ENCODE data around the gene AUTS2.

AUTS2 gene

DNA sequence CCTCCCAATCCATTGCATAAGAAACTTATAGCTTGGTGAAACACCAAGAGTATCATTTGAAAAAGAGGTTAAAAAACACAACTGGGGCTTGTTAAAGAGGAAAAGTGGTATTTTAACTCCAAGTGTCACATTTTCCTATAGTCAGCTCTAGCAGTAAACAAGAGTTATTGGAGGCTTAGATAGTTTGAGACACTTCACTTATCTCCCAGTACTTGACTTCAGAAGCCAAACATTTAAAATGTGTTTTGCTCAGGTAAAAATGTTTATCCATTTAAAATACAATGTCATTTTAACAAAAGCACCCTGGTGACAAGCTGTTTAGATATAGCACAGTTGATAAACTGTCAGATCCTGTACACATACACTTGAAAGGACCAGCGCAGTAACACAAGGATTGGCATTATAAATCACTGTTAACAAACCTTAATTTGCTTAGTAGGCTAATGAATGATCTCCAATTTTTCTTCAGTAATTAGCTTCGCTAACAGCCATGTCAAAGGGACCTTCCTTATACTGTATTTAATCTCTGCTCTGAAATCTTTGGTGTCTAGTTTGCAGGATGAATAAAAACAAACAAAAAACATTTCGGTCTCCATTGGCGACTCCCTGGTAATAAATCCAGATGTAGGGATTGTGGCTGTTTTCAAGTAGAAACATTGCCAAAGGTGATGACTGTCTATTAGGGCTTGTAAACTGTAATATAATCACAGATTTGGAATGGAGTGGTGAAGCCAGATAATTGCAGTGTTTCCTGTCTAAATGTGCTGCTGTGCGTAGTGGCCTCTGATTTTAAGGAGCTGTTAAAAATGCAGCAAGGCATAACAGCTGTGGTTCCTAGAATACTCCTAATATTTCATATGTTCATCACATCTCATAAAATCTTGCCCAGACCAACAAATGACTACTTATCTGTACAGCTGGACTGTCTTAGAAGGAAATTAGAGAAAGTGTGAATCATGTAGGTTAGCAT lies 545.1 kb downstream of the AUTS2 start:
- no peak overlapping the region for H2AK5ac ChIP-seq (ENCODE audit: low read length)
- no peak overlapping the region for H3K4me3 ChIP-seq (ENCODE audit: low read length)
- H3K56ac ChIP-seq (ENCODE audit: low read length): no peak overlapping the region
- no CpG with 5 or more reads among the region's 5 CpGs for WGBS (ENCODE audit: extremely low coverage, insufficient coverage, low lambda C conversion rate)
- H3K36me3 ChIP-seq (ENCODE audit: control insufficient read depth, insufficient read depth, low read length): no peaks in the 10 kb centered on the region
- H3K79me1 ChIP-seq (ENCODE audit: low read length): no peaks in the 10 kb centered on the region
- no peak overlapping the region for H3K27ac ChIP-seq (ENCODE audit: low read depth, low read length)
- H3K9ac ChIP-seq (ENCODE audit: low read length): no peak overlapping the region
- H3K79me2 ChIP-seq (ENCODE audit: control insufficient read depth, insufficient read depth, low read length): no peaks in the 10 kb centered on the region
- no peak overlapping the region for H3K18ac ChIP-seq (ENCODE audit: low read length)
- no peak for DNase-seq
- H3K23ac ChIP-seq (ENCODE audit: low read length): no peak overlapping the region
- no peak overlapping the region for H3K4me2 ChIP-seq (ENCODE audit: low read length)
- no peaks in the 10 kb centered on the region for H3K4me1 ChIP-seq (ENCODE audit: control insufficient read depth, low read depth, low read length)
- no peak overlapping the region for H2BK15ac ChIP-seq (replicated peaks; ENCODE audit: low read depth)
- H2BK5ac ChIP-seq (ENCODE audit: low read length): no peak overlapping the region
- H3K27me3 ChIP-seq (ENCODE audit: insufficient read depth, low read length, poor library complexity): no peaks in the 10 kb centered on the region
- H2BK120ac ChIP-seq (ENCODE audit: low read depth, low read length): no peak overlapping the region
- H4K5ac ChIP-seq (ENCODE audit: low read length): no peak overlapping the region
- no peak overlapping the region for H3K4ac ChIP-seq (ENCODE audit: low read depth, low read length)
- H4K8ac ChIP-seq (ENCODE audit: low read depth, low read length): no peak overlapping the region

- WGBS (ENCODE audit: extremely low coverage, insufficient coverage, low lambda C conversion rate): no CpG with 5 or more reads among the region's 1 CpG
- no peaks in the 10 kb centered on the region for H3K36me3 ChIP-seq (ENCODE audit: control insufficient read depth, insufficient read depth, low read length)
These were observed 550.7 kb downstream of the AUTS2 start for GRCh38 chr7:70148997-70149396.

DNA sequence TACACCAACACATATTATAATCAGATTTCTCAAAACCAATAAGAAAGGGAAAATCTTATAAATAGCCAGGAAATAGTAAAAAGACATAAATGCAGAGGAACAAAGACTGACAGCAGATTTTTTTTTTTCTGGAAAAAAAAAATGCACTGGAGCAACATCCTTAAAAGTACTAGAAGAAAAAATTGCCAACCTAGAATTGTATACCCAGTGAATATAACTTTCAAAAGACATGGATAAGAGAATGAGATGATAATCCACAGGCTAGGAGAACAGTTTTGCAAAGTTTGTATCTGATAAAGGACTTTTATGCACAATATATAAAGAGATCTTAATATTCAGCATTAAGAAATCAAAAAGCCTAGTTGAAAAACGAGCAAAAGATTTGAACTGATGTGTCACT lies 554.0 kb downstream of the AUTS2 start:
- Histone ChIP-seq H3K4me3 (ENCODE audit: low read length) (no peak overlapping the region), H3K18ac (ENCODE audit: low read length) (no peak overlapping the region), H3K79me2 (ENCODE audit: control insufficient read depth, insufficient read depth, low read length) (no peaks in the 10 kb centered on the region), H3K4ac (ENCODE audit: low read depth, low read length) (no peak overlapping the region), H3K9ac (ENCODE audit: low read length) (no peak overlapping the region), H4K8ac (ENCODE audit: low read depth, low read length) (no peak overlapping the region), H2BK15ac (replicated peaks; ENCODE audit: low read depth) (no peak overlapping the region), H3K27me3 (ENCODE audit: insufficient read depth, low read length, poor library complexity) (no peaks in the 10 kb centered on the region), H4K5ac (ENCODE audit: low read length) (no peak overlapping the region), H3K23ac (ENCODE audit: low read length) (no peak overlapping the region), H2BK5ac (ENCODE audit: low read length) (no peak overlapping the region), H3K4me1 (ENCODE audit: control insufficient read depth, low read depth, low read length) (no peaks in the 10 kb centered on the region), H3K27ac (ENCODE audit: low read depth, low read length) (no peak overlapping the region), H3K79me1 (ENCODE audit: low read length) (no peaks in the 10 kb centered on the region), H2BK120ac (ENCODE audit: low read depth, low read length) (no peak overlapping the region), H3K36me3 (ENCODE audit: control insufficient read depth, insufficient read depth, low read length) (no peaks in the 10 kb centered on the region), H2AK5ac (ENCODE audit: low read length) (no peak overlapping the region), H3K4me2 (ENCODE audit: low read length) (no peak overlapping the region), H3K56ac (ENCODE audit: low read length) (no peak overlapping the region)
- no peak for DNase-seq
- no CpG with 5 or more reads among the region's 1 CpG for WGBS (ENCODE audit: extremely low coverage, insufficient coverage, low lambda C conversion rate)

More at GRCh38 chr7:70148997-70149396, 550.7 kb downstream of the AUTS2 start:
- no peaks in the 10 kb centered on the region for H3K27me3 ChIP-seq (ENCODE audit: insufficient read depth, low read length, poor library complexity)
- no peak overlapping the region for H3K4me3 ChIP-seq (ENCODE audit: low read length)
- no peak overlapping the region for H2BK120ac ChIP-seq (ENCODE audit: low read depth, low read length)
- H3K9ac ChIP-seq (ENCODE audit: low read length): no peak overlapping the region
- H3K4me2 ChIP-seq (ENCODE audit: low read length): no peak overlapping the region
- H3K27ac ChIP-seq (ENCODE audit: low read depth, low read length): no peak overlapping the region
- no peaks in the 10 kb centered on the region for H3K79me1 ChIP-seq (ENCODE audit: low read length)
- no peak overlapping the region for H2BK5ac ChIP-seq (ENCODE audit: low read length)
- no peak overlapping the region for H2BK15ac ChIP-seq (replicated peaks; ENCODE audit: low read depth)
- no peak overlapping the region for H3K18ac ChIP-seq (ENCODE audit: low read length)
- no peaks in the 10 kb centered on the region for H3K4me1 ChIP-seq (ENCODE audit: control insufficient read depth, low read depth, low read length)
- H3K79me2 ChIP-seq (ENCODE audit: control insufficient read depth, insufficient read depth, low read length): no peaks in the 10 kb centered on the region
- no peak overlapping the region for H3K56ac ChIP-seq (ENCODE audit: low read length)
- H3K23ac ChIP-seq (ENCODE audit: low read length): no peak overlapping the region
- H4K5ac ChIP-seq (ENCODE audit: low read length): no peak overlapping the region
- no peak overlapping the region for H3K4ac ChIP-seq (ENCODE audit: low read depth, low read length)
- no peak overlapping the region for H4K8ac ChIP-seq (ENCODE audit: low read depth, low read length)
- H2AK5ac ChIP-seq (ENCODE audit: low read length): no peak overlapping the region
- DNase-seq: no peak

DNA sequence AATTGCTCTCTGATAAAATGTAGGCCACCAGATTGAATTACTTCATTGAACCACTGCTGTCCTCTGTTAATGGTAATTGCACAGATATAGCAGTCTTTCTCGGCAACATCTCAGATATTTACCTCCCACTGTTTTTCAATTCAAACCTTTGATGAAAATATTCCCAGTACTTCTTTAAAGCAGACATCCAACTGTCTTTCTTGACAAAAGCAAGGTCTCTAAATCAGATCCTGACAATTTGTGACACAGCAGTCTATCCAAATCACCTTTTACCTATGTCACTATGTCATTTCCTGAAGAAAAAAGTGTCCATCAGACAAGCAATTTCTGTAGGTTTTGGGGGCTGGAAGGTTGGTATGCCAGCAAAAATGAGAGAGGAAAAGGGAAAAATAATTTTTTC lies 555.7 kb downstream of the AUTS2 start:
- Histone ChIP-seq H3K4ac (ENCODE audit: low read depth, low read length) (no peak overlapping the region), H2BK5ac (ENCODE audit: low read length) (no peak overlapping the region), H3K56ac (ENCODE audit: low read length) (no peak overlapping the region), H3K36me3 (ENCODE audit: control insufficient read depth, insufficient read depth, low read length) (no peaks in the 10 kb centered on the region), H2AK5ac (ENCODE audit: low read length) (no peak overlapping the region), H4K8ac (ENCODE audit: low read depth, low read length) (no peak overlapping the region), H3K27ac (ENCODE audit: low read depth, low read length) (no peak overlapping the region), H3K18ac (ENCODE audit: low read length) (no peak overlapping the region), H3K9ac (ENCODE audit: low read length) (no peak overlapping the region), H2BK120ac (ENCODE audit: low read depth, low read length) (no peak overlapping the region), H3K4me1 (ENCODE audit: control insufficient read depth, low read depth, low read length) (no peaks in the 10 kb centered on the region), H2BK15ac (replicated peaks; ENCODE audit: low read depth) (no peak overlapping the region), H3K79me1 (ENCODE audit: low read length) (no peaks in the 10 kb centered on the region), H3K79me2 (ENCODE audit: control insufficient read depth, insufficient read depth, low read length) (no peaks in the 10 kb centered on the region), H3K27me3 (ENCODE audit: insufficient read depth, low read length, poor library complexity) (no peaks in the 10 kb centered on the region), H4K5ac (ENCODE audit: low read length) (no peak overlapping the region), H3K4me3 (ENCODE audit: low read length) (no peak overlapping the region), H3K23ac (ENCODE audit: low read length) (no peak overlapping the region), H3K4me2 (ENCODE audit: low read length) (no peak overlapping the region)
- DNase-seq: no peak
- WGBS (ENCODE audit: extremely low coverage, insufficient coverage, low lambda C conversion rate): no CpG with 5 or more reads among the region's 1 CpG

- H2AK5ac ChIP-seq (ENCODE audit: low read length): no peak overlapping the region
- H3K79me1 ChIP-seq (ENCODE audit: low read length): no peaks in the 10 kb centered on the region
- no peak for DNase-seq
- H3K18ac ChIP-seq (ENCODE audit: low read length): no peak overlapping the region
- H3K4ac ChIP-seq (ENCODE audit: low read depth, low read length): no peak overlapping the region
- no peak overlapping the region for H2BK5ac ChIP-seq (ENCODE audit: low read length)
- H3K27ac ChIP-seq (ENCODE audit: low read depth, low read length): no peak overlapping the region
- no peak overlapping the region for H2BK120ac ChIP-seq (ENCODE audit: low read depth, low read length)
- H3K4me3 ChIP-seq (ENCODE audit: low read length): no peak overlapping the region
- no peaks in the 10 kb centered on the region for H3K4me1 ChIP-seq (ENCODE audit: control insufficient read depth, low read depth, low read length)
- H4K5ac ChIP-seq (ENCODE audit: low read length): no peak overlapping the region
- no peak overlapping the region for H3K4me2 ChIP-seq (ENCODE audit: low read length)
- WGBS (ENCODE audit: extremely low coverage, insufficient coverage, low lambda C conversion rate): no CpG with 5 or more reads among the region's 3 CpGs
- H2BK15ac ChIP-seq (replicated peaks; ENCODE audit: low read depth): no peak overlapping the region
- H3K56ac ChIP-seq (ENCODE audit: low read length): no peak overlapping the region
- no peaks in the 10 kb centered on the region for H3K36me3 ChIP-seq (ENCODE audit: control insufficient read depth, insufficient read depth, low read length)
- H3K9ac ChIP-seq (ENCODE audit: low read length): no peak overlapping the region
- no peaks in the 10 kb centered on the region for H3K79me2 ChIP-seq (ENCODE audit: control insufficient read depth, insufficient read depth, low read length)
- no peaks in the 10 kb centered on the region for H3K27me3 ChIP-seq (ENCODE audit: insufficient read depth, low read length, poor library complexity)
- no peak overlapping the region for H3K23ac ChIP-seq (ENCODE audit: low read length)
- H4K8ac ChIP-seq (ENCODE audit: low read depth, low read length): no peak overlapping the region
These were observed 556.4 kb downstream of the AUTS2 start for GRCh38 chr7:70154521-70155180.

Data from mesendoderm (in vitro differentiated cells).